CD14-positive monocyte (primary cell): ENCODE data around the gene HS3ST6. TPM values are rescaled to one million over a fixed set of nuclear protein-coding genes. Genes with fewer than 3 reads are reported as not detected.

Source experiments
- DNase-seq, 3 donors: peaks; one replicate each; pipeline ENCODE4 v3.0.0-alpha.2; 2011 to 2022
- H2AFZ ChIP-seq: 2 replicates; pipeline ENCODE4 v1.6.0; 2012; ENCODE audit warnings: mild to moderate bottlenecking, low read depth, low read length, inconsistent platforms; ENCODE audit not compliant: insufficient read depth, poor library complexity, severe bottlenecking
- H3K27ac ChIP-seq, 2 donors: 1 replicate in 1 of 2; 2 replicates in 1 of 2; pipeline ENCODE4 v1.5.1; 2012 to 2013; ENCODE audit warnings: low read length in 2 of 2, control low read depth in 1 of 2, inconsistent platforms in 1 of 2, low read depth in 1 of 2, mild to moderate bottlenecking in 1 of 2
- H3K27me3 ChIP-seq, 2 donors: one replicate each; pipeline versions ENCODE4 v1.6.0 to v1.6.1; 2011 to 2013; ENCODE audit warnings: low read length in 2 of 2; ENCODE audit not compliant: control insufficient read depth in 2 of 2, insufficient read depth in 2 of 2
- H3K36me3 ChIP-seq, 2 donors: replicated peaks in 1 of 2; 1 replicate in 1 of 2; 2 replicates in 1 of 2; pipeline versions ENCODE4 v1.5.1 to v1.6.1; 2012 to 2013; ENCODE audit warnings: low read length in 2 of 2, control low read depth in 1 of 2, inconsistent platforms in 1 of 2, mild to moderate bottlenecking in 1 of 2; ENCODE audit not compliant: insufficient read depth in 2 of 2, control insufficient read depth in 1 of 2
- H3K4me1 ChIP-seq, 2 donors: 1 replicate in 1 of 2; 2 replicates in 1 of 2; pipeline versions ENCODE4 v1.5.1 to v1.6.1; 2012 to 2013; ENCODE audit warnings: low read length in 2 of 2, control low read depth in 1 of 2, inconsistent platforms in 1 of 2, mild to moderate bottlenecking in 1 of 2, moderate library complexity in 1 of 2; ENCODE audit not compliant: insufficient read depth in 2 of 2, control insufficient read depth in 1 of 2
- H3K4me2 ChIP-seq: replicated peaks from 2 replicates; pipeline ENCODE3; 2012; ENCODE audit warnings: low read length, moderate library complexity, mild to moderate bottlenecking; ENCODE audit not compliant: poor library complexity, severe bottlenecking; ENCODE audit errors: extremely low read depth
- H3K4me3 ChIP-seq, 3 experiments: fragments of 200-600 bp in 1 of 3; sonication (generic) in 1 of 3; replicated peaks in 1 of 3; 1 replicate in 2 of 3; 2 replicates in 1 of 3; pipeline ENCODE4 v1.5.1; 2011 to 2013; ENCODE audit warnings: low read length in 3 of 3, mild to moderate bottlenecking in 3 of 3, control low read depth in 2 of 3, low read depth in 2 of 3, inconsistent platforms in 1 of 3, moderate library complexity in 1 of 3
- H3K79me2 ChIP-seq: 2 replicates; pipeline ENCODE4 v1.6.0; 2012; ENCODE audit warnings: mild to moderate bottlenecking, control low read depth, inconsistent platforms, low read length, moderate library complexity; ENCODE audit not compliant: insufficient read depth
- H3K9ac ChIP-seq: 2 replicates; pipeline ENCODE4 v1.6.0; 2017; ENCODE audit warnings: low read length, mild to moderate bottlenecking; ENCODE audit not compliant: insufficient read depth, poor library complexity, severe bottlenecking
- H3K9me3 ChIP-seq, 2 donors: replicated peaks in 1 of 2; 1 replicate in 1 of 2; 2 replicates in 1 of 2; pipeline versions ENCODE4 v1.5.1 to v1.6.1; 2012 to 2013; ENCODE audit warnings: low read length in 2 of 2, control low read depth in 1 of 2; ENCODE audit not compliant: control insufficient read depth in 1 of 2, insufficient read depth in 1 of 2
- H4K20me1 ChIP-seq: 2 replicates; pipeline ENCODE4 v1.6.0; 2012; ENCODE audit warnings: mild to moderate bottlenecking, low read length, control low read depth, moderate library complexity; ENCODE audit not compliant: insufficient read depth
- H3K27ac Mint-ChIP-seq, 7 donors: one replicate each; pipeline ENCODE4 v1.8.0; 2020; ENCODE audit warnings: mild to moderate bottlenecking in 7 of 7, mixed read lengths in 7 of 7, moderate library complexity in 6 of 7, inconsistent platforms in 2 of 7
- H3K27me3 Mint-ChIP-seq, 3 donors: one replicate each; pipeline ENCODE4 v1.8.0; 2021 to 2022; ENCODE audit warnings: low read depth in 3 of 3, mild to moderate bottlenecking in 3 of 3, mixed read lengths in 3 of 3, moderate library complexity in 3 of 3, inconsistent platforms in 1 of 3
- H3K36me3 Mint-ChIP-seq, 2 donors: one replicate each; pipeline ENCODE4 v1.8.0; 2020; ENCODE audit warnings: mixed read lengths in 2 of 2, inconsistent platforms in 1 of 2, mild to moderate bottlenecking in 1 of 2
- H3K4me1 Mint-ChIP-seq: one replicate; pipeline ENCODE4 v1.8.0; 2020; ENCODE audit warnings: mild to moderate bottlenecking, mixed read lengths
- H3K4me3 Mint-ChIP-seq, 2 donors: one replicate each; pipeline ENCODE4 v1.8.0; 2020; ENCODE audit warnings: mild to moderate bottlenecking in 2 of 2, mixed read lengths in 2 of 2, moderate library complexity in 1 of 2
- H3K9me3 Mint-ChIP-seq, 7 donors: one replicate each; pipeline ENCODE4 v1.8.0; 2020 to 2022; ENCODE audit warnings: mixed read lengths in 7 of 7, mild to moderate bottlenecking in 6 of 7, moderate library complexity in 6 of 7, inconsistent platforms in 2 of 7
- WGBS: methylation state at CpG from one replicate; pipeline ENCODE4 v1.1.5; 2013; ENCODE audit warnings: missing lambda C conversion rate; ENCODE audit not compliant: insufficient coverage; 5-methylcytosine and 5-hydroxymethylcytosine counted together
- intact Hi-C, 2 donors: fragments of 100-400 bp; cut with micrococcal nuclease; formaldehyde crosslinking; loops; one replicate each; pipeline versions ENCODE4 v1.15.0 to v1.15.1; 2023
- polyA plus RNA-seq, 3 donors: library from polyadenylated mRNA; depleted of rRNA in 1 of 3; unstranded in 2 of 3; stranded (reverse) in 1 of 3; fragments of 300-500 nt in 2 of 3; fragments of >200 nt in 1 of 3; fragmentation: Illumina TruSeq in 2 of 3; gene quantifications; 1 replicate in 2 of 3; 2 replicates in 1 of 3; pipeline ENCODE4 v1.2.3, GENCODE V29; 2012 to 2021
- TF ChIP-seq, protein P1 (sequence below): fragments of 200-600 bp; IDR thresholded peaks from one replicate; pipeline ENCODE4 v1.8.0; 2022; ENCODE audit warnings: antibody characterized with exemption, mild to moderate bottlenecking

The HS3ST6 gene
- polyA plus RNA-seq, 3 donors = not detected

- Mint-ChIP-seq H3K4me3 (no peak overlapping the region), H3K27me3 (peaks cover 2 to 4% (median 2%) of the 10 kb centered on the region in 3 donors), H3K36me3 (no peaks in the 10 kb centered on the region), H3K9me3 (no peaks in the 10 kb centered on the region), H3K4me1 (peaks cover 16% of the 10 kb centered on the region), H3K27ac (no peak overlapping the region)
- Histone ChIP-seq H2AFZ (no peak overlapping the region), H3K36me3 (no peaks in the 10 kb centered on the region), H3K79me2 (peaks cover 14% of the 10 kb centered on the region), H3K9me3 (no peaks in the 10 kb centered on the region), H3K27me3 (no peaks in the 10 kb centered on the region), H3K4me2 (no peak overlapping the region), H3K9ac (no peak overlapping the region), H3K27ac (no peak overlapping the region), H3K4me3 (no peak overlapping the region), H3K4me1 (peaks cover 16 to 24% of the 10 kb centered on the region in 2 donors), H4K20me1 (peaks cover 10% of the 10 kb centered on the region)
- no peak for DNase-seq
- intact Hi-C loops = loop anchor here in 1 of 2 donors (10.0 kb wide), 1 partner anchor 208 kb away; the partner anchor contains the start of gene TRAF7
- TF ChIP-seq, protein P1, sequence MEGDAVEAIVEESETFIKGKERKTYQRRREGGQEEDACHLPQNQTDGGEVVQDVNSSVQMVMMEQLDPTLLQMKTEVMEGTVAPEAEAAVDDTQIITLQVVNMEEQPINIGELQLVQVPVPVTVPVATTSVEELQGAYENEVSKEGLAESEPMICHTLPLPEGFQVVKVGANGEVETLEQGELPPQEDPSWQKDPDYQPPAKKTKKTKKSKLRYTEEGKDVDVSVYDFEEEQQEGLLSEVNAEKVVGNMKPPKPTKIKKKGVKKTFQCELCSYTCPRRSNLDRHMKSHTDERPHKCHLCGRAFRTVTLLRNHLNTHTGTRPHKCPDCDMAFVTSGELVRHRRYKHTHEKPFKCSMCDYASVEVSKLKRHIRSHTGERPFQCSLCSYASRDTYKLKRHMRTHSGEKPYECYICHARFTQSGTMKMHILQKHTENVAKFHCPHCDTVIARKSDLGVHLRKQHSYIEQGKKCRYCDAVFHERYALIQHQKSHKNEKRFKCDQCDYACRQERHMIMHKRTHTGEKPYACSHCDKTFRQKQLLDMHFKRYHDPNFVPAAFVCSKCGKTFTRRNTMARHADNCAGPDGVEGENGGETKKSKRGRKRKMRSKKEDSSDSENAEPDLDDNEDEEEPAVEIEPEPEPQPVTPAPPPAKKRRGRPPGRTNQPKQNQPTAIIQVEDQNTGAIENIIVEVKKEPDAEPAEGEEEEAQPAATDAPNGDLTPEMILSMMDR = no peak
- 90% methylated on average over 37 of the region's 38 CpGs for WGBS
Observed at GRCh38 chr16:1946495-1947368, 28.5 kb upstream of the HS3ST6 start.

GRCh38 chr16:1945559-1946391 is 27.6 kb upstream of the HS3ST6 start:
- WGBS = 82% methylated on average over 9 of the region's 19 CpGs
- TF ChIP-seq, protein P1 = no peak
- Histone ChIP-seq H3K4me2 (no peak overlapping the region), H3K27me3 (no peaks in the 10 kb centered on the region), H3K4me1 (peaks cover 26 to 33% of the 10 kb centered on the region in 2 donors), H3K79me2 (peaks cover 23% of the 10 kb centered on the region), H3K9ac (no peak overlapping the region), H3K4me3 (no peak overlapping the region), H3K27ac (no peak overlapping the region), H3K36me3 (peaks cover 5 to 7% of the 10 kb centered on the region in 2 donors), H3K9me3 (no peaks in the 10 kb centered on the region), H2AFZ (no peak overlapping the region), H4K20me1 (peaks cover 20% of the 10 kb centered on the region)
- no peaks in the 10 kb centered on the region for H3K9me3 Mint-ChIP-seq
- H3K4me3 Mint-ChIP-seq = no peak overlapping the region
- intact Hi-C loops = loop anchor here in 1 of 2 donors (10.0 kb wide), 1 partner anchor 209 kb away; the partner anchor contains the start of gene TRAF7
- no peak for DNase-seq
- H3K4me1 Mint-ChIP-seq = peaks cover 26% of the 10 kb centered on the region
- H3K27ac Mint-ChIP-seq = no peak overlapping the region
- peaks cover 6 to 9% of the 10 kb centered on the region in 2 donors for H3K36me3 Mint-ChIP-seq
- H3K27me3 Mint-ChIP-seq = peaks cover 1 to 2% (median 2%) of the 10 kb centered on the region in 3 donors
